ENCODE results near the gene RNF123. TPM values are rescaled to one million over a fixed set of nuclear protein-coding genes. Genes with fewer than 3 reads are reported as not detected.

RNF123 gene
- total RNA-seq, 1 experiment from 2014 or later = 47.1 TPM

DNA sequence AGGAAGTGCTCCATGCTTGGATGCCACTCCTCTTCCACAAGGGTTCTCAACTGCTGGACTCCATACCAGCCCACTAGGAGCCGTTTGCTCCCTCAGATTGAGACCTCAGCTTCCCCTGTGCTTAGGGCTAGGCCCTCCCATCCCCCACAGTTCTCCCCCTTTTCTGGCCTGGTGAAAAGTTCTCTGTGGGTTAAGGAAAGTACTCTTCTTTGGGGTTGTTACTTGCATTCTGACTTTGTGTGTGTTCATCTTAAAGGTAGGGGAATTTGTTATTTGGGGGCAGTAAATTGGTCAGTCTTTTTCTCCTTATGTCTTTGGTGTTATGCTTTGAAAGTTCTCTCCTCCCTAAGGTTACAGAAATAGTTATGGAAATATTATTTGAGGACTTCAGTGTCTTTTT lies 39.2 kb upstream of the RNF123 start:
- DNase-seq (ENCODE audit: low spot score) = no peak
- no peaks in the 10 kb centered on the region for H3K4me1 Mint-ChIP-seq
- H3K9me3 Mint-ChIP-seq = no peaks in the 10 kb centered on the region
- H3K36me3 Mint-ChIP-seq = no peaks in the 10 kb centered on the region
- no peaks in the 10 kb centered on the region for H3K27me3 Mint-ChIP-seq (ENCODE audit: low read depth)
- TF ChIP-seq, protein P1, sequence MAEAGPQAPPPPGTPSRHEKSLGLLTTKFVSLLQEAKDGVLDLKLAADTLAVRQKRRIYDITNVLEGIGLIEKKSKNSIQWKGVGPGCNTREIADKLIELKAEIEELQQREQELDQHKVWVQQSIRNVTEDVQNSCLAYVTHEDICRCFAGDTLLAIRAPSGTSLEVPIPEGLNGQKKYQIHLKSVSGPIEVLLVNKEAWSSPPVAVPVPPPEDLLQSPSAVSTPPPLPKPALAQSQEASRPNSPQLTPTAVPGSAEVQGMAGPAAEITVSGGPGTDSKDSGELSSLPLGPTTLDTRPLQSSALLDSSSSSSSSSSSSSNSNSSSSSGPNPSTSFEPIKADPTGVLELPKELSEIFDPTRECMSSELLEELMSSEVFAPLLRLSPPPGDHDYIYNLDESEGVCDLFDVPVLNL (CRISPR knock-in tag; IDR thresholded peaks at IDR 0.05; ENCODE audit: borderline replicate concordance, low read depth) = no peak
- no peak for TF ChIP-seq GTF2I (CRISPR knock-in tag; conservative IDR thresholded peaks at IDR 0.05)
- TF ChIP-seq GABPB1 (CRISPR knock-in tag; IDR thresholded peaks at IDR 0.05) = no peak
- no peak for TF ChIP-seq CREB1 (CRISPR knock-in tag; IDR thresholded peaks at IDR 0.05)
- TF ChIP-seq TEAD1 (CRISPR knock-in tag; IDR thresholded peaks at IDR 0.05) = no peak
- TF ChIP-seq, protein P2, sequence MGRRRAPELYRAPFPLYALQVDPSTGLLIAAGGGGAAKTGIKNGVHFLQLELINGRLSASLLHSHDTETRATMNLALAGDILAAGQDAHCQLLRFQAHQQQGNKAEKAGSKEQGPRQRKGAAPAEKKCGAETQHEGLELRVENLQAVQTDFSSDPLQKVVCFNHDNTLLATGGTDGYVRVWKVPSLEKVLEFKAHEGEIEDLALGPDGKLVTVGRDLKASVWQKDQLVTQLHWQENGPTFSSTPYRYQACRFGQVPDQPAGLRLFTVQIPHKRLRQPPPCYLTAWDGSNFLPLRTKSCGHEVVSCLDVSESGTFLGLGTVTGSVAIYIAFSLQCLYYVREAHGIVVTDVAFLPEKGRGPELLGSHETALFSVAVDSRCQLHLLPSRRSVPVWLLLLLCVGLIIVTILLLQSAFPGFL (CRISPR knock-in tag; IDR thresholded peaks at IDR 0.05; ENCODE audit: borderline replicate concordance) = no peak
- no peak for TF ChIP-seq ZNF416 (CRISPR knock-in tag; IDR thresholded peaks at IDR 0.05)
- TF ChIP-seq, protein P3, sequence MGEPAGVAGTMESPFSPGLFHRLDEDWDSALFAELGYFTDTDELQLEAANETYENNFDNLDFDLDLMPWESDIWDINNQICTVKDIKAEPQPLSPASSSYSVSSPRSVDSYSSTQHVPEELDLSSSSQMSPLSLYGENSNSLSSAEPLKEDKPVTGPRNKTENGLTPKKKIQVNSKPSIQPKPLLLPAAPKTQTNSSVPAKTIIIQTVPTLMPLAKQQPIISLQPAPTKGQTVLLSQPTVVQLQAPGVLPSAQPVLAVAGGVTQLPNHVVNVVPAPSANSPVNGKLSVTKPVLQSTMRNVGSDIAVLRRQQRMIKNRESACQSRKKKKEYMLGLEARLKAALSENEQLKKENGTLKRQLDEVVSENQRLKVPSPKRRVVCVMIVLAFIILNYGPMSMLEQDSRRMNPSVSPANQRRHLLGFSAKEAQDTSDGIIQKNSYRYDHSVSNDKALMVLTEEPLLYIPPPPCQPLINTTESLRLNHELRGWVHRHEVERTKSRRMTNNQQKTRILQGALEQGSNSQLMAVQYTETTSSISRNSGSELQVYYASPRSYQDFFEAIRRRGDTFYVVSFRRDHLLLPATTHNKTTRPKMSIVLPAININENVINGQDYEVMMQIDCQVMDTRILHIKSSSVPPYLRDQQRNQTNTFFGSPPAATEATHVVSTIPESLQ (CRISPR knock-in tag; IDR thresholded peaks at IDR 0.05) = no peak
- no peak for TF ChIP-seq ZNF138 (CRISPR knock-in tag; conservative IDR thresholded peaks at IDR 0.05)
- no peak for TF ChIP-seq ZNF423 (CRISPR knock-in tag; IDR thresholded peaks at IDR 0.05)
- no peak for TF ChIP-seq SMAD4 (CRISPR knock-in tag; IDR thresholded peaks at IDR 0.05)
- no peak for TF ChIP-seq ZBTB21 (CRISPR knock-in tag; IDR thresholded peaks at IDR 0.05; ENCODE audit: borderline replicate concordance)
- TF ChIP-seq MYBL2 (CRISPR knock-in tag; IDR thresholded peaks at IDR 0.05) = no peak
- TF ChIP-seq CREM (CRISPR knock-in tag; IDR thresholded peaks at IDR 0.05) = no peak
- no peak for TF ChIP-seq JAZF1 (CRISPR knock-in tag; IDR thresholded peaks at IDR 0.05)
- no peak for TF ChIP-seq SMAD3 (CRISPR knock-in tag; IDR thresholded peaks at IDR 0.05; ENCODE audit: borderline replicate concordance)
- POLR2A ChIA-PET = no interaction called here
- H3K27ac Mint-ChIP-seq = no peak overlapping the region
- CTCF ChIA-PET = no interaction called here
- H3K4me3 Mint-ChIP-seq = no peak overlapping the region
- ATAC-seq = no peak

DNA sequence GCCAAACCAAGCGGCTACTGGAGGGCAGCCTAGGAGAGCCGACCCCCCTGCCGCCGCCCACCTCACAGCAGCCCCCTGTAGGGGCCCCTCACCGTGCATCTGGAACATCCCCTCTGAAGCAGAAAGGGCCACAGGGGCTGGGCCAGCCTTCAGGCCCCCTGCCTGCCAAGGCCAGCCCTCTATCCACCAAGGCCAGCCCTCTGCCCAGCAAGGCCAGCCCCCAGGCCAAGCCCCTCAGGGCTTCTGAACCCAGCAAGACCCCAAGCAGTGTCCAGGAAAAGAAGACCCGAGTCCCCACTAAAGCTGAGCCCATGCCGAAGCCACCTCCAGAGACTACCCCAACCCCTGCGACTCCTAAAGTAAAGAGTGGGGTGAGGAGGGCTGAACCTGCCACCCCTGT lies 38.7 kb upstream of the RNF123 start:
- no peak overlapping the region for H3K4me3 Mint-ChIP-seq
- no peak overlapping the region for H3K27ac Mint-ChIP-seq
- H3K27me3 Mint-ChIP-seq (ENCODE audit: low read depth) = no peaks in the 10 kb centered on the region
- no peak for ATAC-seq
- H3K4me1 Mint-ChIP-seq = no peaks in the 10 kb centered on the region
- no peak for DNase-seq (ENCODE audit: low spot score)
- H3K36me3 Mint-ChIP-seq = no peaks in the 10 kb centered on the region
- no peaks in the 10 kb centered on the region for H3K9me3 Mint-ChIP-seq
- ChIA-PET CTCF (no interaction called here), POLR2A (no interaction called here)
- no peak for TF ChIP-seq EMX1 (CRISPR knock-in tag; IDR thresholded peaks at IDR 0.05)
- TF ChIP-seq, protein P4, sequence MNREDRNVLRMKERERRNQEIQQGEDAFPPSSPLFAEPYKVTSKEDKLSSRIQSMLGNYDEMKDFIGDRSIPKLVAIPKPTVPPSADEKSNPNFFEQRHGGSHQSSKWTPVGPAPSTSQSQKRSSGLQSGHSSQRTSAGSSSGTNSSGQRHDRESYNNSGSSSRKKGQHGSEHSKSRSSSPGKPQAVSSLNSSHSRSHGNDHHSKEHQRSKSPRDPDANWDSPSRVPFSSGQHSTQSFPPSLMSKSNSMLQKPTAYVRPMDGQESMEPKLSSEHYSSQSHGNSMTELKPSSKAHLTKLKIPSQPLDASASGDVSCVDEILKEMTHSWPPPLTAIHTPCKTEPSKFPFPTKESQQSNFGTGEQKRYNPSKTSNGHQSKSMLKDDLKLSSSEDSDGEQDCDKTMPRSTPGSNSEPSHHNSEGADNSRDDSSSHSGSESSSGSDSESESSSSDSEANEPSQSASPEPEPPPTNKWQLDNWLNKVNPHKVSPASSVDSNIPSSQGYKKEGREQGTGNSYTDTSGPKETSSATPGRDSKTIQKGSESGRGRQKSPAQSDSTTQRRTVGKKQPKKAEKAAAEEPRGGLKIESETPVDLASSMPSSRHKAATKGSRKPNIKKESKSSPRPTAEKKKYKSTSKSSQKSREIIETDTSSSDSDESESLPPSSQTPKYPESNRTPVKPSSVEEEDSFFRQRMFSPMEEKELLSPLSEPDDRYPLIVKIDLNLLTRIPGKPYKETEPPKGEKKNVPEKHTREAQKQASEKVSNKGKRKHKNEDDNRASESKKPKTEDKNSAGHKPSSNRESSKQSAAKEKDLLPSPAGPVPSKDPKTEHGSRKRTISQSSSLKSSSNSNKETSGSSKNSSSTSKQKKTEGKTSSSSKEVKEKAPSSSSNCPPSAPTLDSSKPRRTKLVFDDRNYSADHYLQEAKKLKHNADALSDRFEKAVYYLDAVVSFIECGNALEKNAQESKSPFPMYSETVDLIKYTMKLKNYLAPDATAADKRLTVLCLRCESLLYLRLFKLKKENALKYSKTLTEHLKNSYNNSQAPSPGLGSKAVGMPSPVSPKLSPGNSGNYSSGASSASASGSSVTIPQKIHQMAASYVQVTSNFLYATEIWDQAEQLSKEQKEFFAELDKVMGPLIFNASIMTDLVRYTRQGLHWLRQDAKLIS (CRISPR knock-in tag; IDR thresholded peaks at IDR 0.05; ENCODE audit: borderline replicate concordance) = no peak
- no peak for TF ChIP-seq IRF2 (CRISPR knock-in tag; IDR thresholded peaks at IDR 0.05; ENCODE audit: borderline replicate concordance, low read depth)
- TF ChIP-seq, protein P5, sequence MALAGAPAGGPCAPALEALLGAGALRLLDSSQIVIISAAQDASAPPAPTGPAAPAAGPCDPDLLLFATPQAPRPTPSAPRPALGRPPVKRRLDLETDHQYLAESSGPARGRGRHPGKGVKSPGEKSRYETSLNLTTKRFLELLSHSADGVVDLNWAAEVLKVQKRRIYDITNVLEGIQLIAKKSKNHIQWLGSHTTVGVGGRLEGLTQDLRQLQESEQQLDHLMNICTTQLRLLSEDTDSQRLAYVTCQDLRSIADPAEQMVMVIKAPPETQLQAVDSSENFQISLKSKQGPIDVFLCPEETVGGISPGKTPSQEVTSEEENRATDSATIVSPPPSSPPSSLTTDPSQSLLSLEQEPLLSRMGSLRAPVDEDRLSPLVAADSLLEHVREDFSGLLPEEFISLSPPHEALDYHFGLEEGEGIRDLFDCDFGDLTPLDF (CRISPR knock-in tag; IDR thresholded peaks at IDR 0.05) = no peak
- TF ChIP-seq, protein P6, sequence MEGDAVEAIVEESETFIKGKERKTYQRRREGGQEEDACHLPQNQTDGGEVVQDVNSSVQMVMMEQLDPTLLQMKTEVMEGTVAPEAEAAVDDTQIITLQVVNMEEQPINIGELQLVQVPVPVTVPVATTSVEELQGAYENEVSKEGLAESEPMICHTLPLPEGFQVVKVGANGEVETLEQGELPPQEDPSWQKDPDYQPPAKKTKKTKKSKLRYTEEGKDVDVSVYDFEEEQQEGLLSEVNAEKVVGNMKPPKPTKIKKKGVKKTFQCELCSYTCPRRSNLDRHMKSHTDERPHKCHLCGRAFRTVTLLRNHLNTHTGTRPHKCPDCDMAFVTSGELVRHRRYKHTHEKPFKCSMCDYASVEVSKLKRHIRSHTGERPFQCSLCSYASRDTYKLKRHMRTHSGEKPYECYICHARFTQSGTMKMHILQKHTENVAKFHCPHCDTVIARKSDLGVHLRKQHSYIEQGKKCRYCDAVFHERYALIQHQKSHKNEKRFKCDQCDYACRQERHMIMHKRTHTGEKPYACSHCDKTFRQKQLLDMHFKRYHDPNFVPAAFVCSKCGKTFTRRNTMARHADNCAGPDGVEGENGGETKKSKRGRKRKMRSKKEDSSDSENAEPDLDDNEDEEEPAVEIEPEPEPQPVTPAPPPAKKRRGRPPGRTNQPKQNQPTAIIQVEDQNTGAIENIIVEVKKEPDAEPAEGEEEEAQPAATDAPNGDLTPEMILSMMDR (IDR thresholded peaks at IDR 0.05) = no peak
- TF ChIP-seq TP53 (CRISPR knock-in tag; IDR thresholded peaks at IDR 0.05) = no peak
- TF ChIP-seq, protein P7, sequence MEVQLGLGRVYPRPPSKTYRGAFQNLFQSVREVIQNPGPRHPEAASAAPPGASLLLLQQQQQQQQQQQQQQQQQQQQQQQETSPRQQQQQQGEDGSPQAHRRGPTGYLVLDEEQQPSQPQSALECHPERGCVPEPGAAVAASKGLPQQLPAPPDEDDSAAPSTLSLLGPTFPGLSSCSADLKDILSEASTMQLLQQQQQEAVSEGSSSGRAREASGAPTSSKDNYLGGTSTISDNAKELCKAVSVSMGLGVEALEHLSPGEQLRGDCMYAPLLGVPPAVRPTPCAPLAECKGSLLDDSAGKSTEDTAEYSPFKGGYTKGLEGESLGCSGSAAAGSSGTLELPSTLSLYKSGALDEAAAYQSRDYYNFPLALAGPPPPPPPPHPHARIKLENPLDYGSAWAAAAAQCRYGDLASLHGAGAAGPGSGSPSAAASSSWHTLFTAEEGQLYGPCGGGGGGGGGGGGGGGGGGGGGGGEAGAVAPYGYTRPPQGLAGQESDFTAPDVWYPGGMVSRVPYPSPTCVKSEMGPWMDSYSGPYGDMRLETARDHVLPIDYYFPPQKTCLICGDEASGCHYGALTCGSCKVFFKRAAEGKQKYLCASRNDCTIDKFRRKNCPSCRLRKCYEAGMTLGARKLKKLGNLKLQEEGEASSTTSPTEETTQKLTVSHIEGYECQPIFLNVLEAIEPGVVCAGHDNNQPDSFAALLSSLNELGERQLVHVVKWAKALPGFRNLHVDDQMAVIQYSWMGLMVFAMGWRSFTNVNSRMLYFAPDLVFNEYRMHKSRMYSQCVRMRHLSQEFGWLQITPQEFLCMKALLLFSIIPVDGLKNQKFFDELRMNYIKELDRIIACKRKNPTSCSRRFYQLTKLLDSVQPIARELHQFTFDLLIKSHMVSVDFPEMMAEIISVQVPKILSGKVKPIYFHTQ (CRISPR knock-in tag; IDR thresholded peaks at IDR 0.05) = no peak
